ENCODE data around the gene AOC1. TPM values are rescaled to one million over a fixed set of nuclear protein-coding genes. Genes with fewer than 3 reads are reported as not detected.
"Not testable (repeated sequence)": the region's sequence is repeated elsewhere in the genome, so short reads cannot be mapped to it uniquely, and the experiment has no call there.

Gene AOC1, protein sequence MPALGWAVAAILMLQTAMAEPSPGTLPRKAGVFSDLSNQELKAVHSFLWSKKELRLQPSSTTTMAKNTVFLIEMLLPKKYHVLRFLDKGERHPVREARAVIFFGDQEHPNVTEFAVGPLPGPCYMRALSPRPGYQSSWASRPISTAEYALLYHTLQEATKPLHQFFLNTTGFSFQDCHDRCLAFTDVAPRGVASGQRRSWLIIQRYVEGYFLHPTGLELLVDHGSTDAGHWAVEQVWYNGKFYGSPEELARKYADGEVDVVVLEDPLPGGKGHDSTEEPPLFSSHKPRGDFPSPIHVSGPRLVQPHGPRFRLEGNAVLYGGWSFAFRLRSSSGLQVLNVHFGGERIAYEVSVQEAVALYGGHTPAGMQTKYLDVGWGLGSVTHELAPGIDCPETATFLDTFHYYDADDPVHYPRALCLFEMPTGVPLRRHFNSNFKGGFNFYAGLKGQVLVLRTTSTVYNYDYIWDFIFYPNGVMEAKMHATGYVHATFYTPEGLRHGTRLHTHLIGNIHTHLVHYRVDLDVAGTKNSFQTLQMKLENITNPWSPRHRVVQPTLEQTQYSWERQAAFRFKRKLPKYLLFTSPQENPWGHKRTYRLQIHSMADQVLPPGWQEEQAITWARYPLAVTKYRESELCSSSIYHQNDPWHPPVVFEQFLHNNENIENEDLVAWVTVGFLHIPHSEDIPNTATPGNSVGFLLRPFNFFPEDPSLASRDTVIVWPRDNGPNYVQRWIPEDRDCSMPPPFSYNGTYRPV
- polyA plus RNA-seq (2013, experiment 1 of 2): not detected
- 0.19 TPM for polyA plus RNA-seq (2013, experiment 2 of 2)

DNA sequence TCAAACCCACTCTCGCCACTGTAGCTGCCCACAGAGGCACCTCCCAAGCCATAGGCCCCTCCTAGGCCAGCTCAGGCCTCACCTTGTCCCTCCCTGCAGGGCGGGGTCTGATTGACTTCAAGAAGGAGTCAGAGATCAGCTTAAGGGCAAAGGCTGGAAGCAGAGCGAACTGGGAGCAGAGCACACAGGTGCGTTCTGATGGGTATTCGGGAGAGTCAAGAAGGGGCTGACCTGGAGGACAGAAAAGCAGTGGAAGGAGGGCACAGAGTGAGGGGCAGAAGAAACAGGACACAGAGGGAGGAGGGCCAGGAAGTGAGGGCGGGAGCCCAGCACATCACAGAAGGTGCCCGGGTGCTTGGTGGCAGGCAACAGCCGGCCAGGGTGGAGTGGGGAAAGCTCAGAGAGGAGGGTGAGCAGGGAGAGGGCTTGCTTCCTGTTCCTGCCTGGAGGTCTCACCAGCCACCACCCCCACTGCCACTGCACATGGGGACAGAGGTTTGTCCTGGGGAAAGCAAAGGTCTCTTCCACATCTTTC is at the start of gene AOC1:
Gene AOC1 (plus strand): TSS at position 147 of the 535 bp plus-strand sequence. CDS start 3,954 bp downstream, outside the sequence.
- Histone ChIP-seq H3K27me3 (ENCODE audit: insufficient read depth, low read length) (no peaks in the 10 kb centered on the region), H3K4me3 (ENCODE audit: low read length) (no peak within 1 kb of the TSS), H3K9me3 (ENCODE audit: insufficient read depth, low read depth, low read length) (no peaks in the 10 kb centered on the region), H3K9ac (ENCODE audit: low read depth, low read length) (no peak within 1 kb of the TSS), H3K4me1 (ENCODE audit: insufficient read depth, low read length) (no peaks in the 10 kb centered on the region), H3K36me3 (ENCODE audit: insufficient read depth, low read length) (no peaks in the 10 kb centered on the region), H3K27ac (ENCODE audit: low read depth, low read length) (no peak within 1 kb of the TSS)
- 85% methylated on average over 8 of the region's 8 CpGs for WGBS

DNA sequence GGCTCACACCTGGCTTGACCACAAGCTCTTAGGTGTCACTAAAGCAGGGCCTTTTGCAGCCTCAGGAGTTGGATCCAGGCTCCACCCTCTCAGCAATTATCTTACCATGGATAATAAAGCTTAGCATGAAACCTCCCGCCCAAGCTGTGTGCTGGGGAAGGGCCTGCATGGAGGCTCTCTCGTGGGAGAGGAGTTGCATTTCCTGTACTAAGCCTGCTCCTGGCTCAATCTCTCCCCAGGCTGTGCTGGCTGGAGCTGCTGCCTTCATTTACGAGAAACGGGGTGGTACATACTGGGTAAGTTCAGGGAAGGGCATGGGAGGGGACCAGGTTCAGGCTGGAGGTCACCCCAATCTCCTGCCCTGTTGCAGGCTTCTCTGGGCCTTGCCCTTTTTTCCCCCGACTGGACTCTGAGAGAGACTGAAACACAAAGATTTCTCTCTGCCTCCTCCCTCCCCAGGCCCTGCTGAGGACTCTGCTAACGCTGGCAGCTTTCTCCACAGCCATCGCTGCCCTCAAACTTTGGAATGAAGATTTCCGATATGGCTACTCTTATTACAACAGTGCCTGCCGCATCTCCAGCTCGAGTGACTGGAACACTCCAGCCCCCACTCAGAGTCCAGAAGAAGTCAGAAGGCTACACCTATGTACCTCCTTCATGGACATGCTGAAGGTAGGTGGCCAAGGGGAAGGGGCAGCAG is 49.0 kb upstream of the AOC1 start:
- WGBS: 72% methylated on average over 10 of the region's 10 CpGs
- Histone ChIP-seq H3K27me3 (ENCODE audit: insufficient read depth, low read length) (peaks cover 55% of the 10 kb centered on the region), H3K36me3 (ENCODE audit: insufficient read depth, low read length) (no peaks in the 10 kb centered on the region), H3K9me3 (ENCODE audit: insufficient read depth, low read depth, low read length) (peaks cover 17% of the 10 kb centered on the region), H3K4me1 (ENCODE audit: insufficient read depth, low read length) (no peaks in the 10 kb centered on the region), H3K27ac (ENCODE audit: low read depth, low read length) (no peak overlapping the region), H3K4me3 (ENCODE audit: low read length) (no peak overlapping the region), H3K9ac (ENCODE audit: low read depth, low read length) (no peak overlapping the region)

DNA sequence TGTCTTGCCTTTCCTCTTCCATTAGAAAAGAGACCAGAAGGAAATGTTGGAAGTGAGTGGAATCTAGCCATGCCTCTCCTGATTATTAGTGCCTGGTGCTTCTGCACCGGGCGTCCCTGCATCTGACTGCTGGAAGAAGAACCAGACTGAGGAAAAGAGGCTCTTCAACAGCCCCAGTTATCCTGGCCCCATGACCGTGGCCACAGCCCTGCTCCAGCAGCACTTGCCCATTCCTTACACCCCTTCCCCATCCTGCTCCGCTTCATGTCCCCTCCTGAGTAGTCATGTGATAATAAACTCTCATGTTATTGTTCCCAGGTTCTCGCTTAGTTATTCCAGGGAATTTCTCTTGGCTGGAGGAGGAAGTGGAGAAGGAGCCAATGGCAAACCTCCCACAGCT is 47.5 kb upstream of the AOC1 start:
- Histone ChIP-seq H3K36me3 (ENCODE audit: insufficient read depth, low read length) (no peaks in the 10 kb centered on the region), H3K4me1 (ENCODE audit: insufficient read depth, low read length) (no peaks in the 10 kb centered on the region), H3K9me3 (ENCODE audit: insufficient read depth, low read depth, low read length) (peaks cover 17% of the 10 kb centered on the region), H3K27me3 (ENCODE audit: insufficient read depth, low read length) (peaks cover 40% of the 10 kb centered on the region), H3K9ac (ENCODE audit: low read depth, low read length) (no peak overlapping the region), H3K4me3 (ENCODE audit: low read length) (no peak overlapping the region), H3K27ac (ENCODE audit: low read depth, low read length) (no peak overlapping the region)
- 93% methylated on average over 5 of the region's 5 CpGs for WGBS

DNA sequence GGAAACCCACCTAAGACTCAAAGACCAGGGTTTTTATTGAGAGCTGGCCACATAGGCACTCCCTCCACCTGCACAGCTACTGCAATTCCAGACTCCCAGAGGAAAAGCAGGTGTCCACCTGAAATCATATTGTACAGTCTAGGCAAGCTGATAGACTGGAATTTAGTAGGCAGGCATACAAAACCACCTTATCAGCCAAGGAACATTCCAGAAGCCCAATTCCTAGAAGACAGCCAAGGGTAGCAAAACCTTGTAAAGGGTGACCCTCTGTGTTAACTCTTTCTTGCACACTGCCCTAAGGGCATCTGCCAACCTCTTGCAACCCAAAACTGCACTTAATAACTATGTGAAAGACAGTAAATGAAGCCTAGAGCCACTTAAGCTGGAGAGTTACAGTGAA is 46.5 kb upstream of the AOC1 start:
- no peak overlapping the region for H3K9ac ChIP-seq (ENCODE audit: low read depth, low read length)
- H3K9me3 ChIP-seq (ENCODE audit: insufficient read depth, low read depth, low read length): peaks cover 17% of the 10 kb centered on the region
- peaks cover 30% of the 10 kb centered on the region for H3K27me3 ChIP-seq (ENCODE audit: insufficient read depth, low read length)
- no peak overlapping the region for H3K27ac ChIP-seq (ENCODE audit: low read depth, low read length)
- H3K4me3 ChIP-seq (ENCODE audit: low read length): no peak overlapping the region
- no peaks in the 10 kb centered on the region for H3K36me3 ChIP-seq (ENCODE audit: insufficient read depth, low read length)
- no peaks in the 10 kb centered on the region for H3K4me1 ChIP-seq (ENCODE audit: insufficient read depth, low read length)

DNA sequence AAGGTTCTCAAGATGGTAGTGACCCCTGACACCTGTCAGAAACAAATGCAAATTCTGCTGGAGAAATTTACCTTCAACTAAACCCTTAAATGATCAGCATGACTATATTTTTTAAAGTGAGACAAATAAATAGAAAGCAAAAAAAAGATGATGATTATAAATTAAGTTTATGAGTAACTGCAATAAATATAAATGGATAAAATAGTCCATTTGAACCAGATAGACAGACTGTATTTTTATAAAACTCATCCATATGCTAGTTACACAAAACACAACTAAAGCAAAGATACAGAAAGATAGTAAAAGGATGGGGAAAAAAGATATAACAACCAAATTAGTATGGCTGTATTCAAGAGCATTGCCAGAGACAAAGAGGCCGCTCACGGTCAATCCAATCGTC is 45.9 kb upstream of the AOC1 start:
- Histone ChIP-seq H3K27ac (ENCODE audit: low read depth, low read length) (no peak overlapping the region), H3K4me3 (ENCODE audit: low read length) (no peak overlapping the region), H3K9me3 (ENCODE audit: insufficient read depth, low read depth, low read length) (peaks cover 17% of the 10 kb centered on the region), H3K9ac (ENCODE audit: low read depth, low read length) (no peak overlapping the region), H3K36me3 (ENCODE audit: insufficient read depth, low read length) (no peaks in the 10 kb centered on the region), H3K4me1 (ENCODE audit: insufficient read depth, low read length) (no peaks in the 10 kb centered on the region), H3K27me3 (ENCODE audit: insufficient read depth, low read length) (peaks cover 24% of the 10 kb centered on the region)
- 86% methylated on average over 3 of the region's 3 CpGs for WGBS

DNA sequence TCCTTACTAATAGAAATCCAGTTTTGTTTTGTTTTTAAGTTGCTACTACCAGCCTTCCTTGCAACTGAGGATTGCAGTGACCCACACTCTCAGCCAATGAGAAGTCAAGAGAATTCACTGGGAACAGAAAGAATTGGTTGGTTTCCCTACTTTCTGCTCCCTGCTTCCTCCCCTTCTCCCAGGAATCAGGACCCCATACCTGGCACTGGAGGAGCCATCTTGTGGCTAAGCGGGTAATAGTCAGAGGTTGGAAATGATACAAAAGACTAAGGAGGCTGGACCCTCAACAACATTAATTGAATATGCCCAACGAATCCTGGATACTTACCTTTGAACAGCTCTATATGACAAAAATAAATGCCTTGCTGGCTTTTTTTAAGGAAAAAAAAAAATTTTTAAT is 45.5 kb upstream of the AOC1 start:
- WGBS: 71% methylated on average over 2 of the region's 2 CpGs
- Histone ChIP-seq H3K9me3 (ENCODE audit: insufficient read depth, low read depth, low read length) (peaks cover 17% of the 10 kb centered on the region), H3K27me3 (ENCODE audit: insufficient read depth, low read length) (peaks cover 20% of the 10 kb centered on the region), H3K9ac (ENCODE audit: low read depth, low read length) (no peak overlapping the region), H3K36me3 (ENCODE audit: insufficient read depth, low read length) (no peaks in the 10 kb centered on the region), H3K4me3 (ENCODE audit: low read length) (no peak overlapping the region), H3K4me1 (ENCODE audit: insufficient read depth, low read length) (no peaks in the 10 kb centered on the region), H3K27ac (ENCODE audit: low read depth, low read length) (no peak overlapping the region)

DNA sequence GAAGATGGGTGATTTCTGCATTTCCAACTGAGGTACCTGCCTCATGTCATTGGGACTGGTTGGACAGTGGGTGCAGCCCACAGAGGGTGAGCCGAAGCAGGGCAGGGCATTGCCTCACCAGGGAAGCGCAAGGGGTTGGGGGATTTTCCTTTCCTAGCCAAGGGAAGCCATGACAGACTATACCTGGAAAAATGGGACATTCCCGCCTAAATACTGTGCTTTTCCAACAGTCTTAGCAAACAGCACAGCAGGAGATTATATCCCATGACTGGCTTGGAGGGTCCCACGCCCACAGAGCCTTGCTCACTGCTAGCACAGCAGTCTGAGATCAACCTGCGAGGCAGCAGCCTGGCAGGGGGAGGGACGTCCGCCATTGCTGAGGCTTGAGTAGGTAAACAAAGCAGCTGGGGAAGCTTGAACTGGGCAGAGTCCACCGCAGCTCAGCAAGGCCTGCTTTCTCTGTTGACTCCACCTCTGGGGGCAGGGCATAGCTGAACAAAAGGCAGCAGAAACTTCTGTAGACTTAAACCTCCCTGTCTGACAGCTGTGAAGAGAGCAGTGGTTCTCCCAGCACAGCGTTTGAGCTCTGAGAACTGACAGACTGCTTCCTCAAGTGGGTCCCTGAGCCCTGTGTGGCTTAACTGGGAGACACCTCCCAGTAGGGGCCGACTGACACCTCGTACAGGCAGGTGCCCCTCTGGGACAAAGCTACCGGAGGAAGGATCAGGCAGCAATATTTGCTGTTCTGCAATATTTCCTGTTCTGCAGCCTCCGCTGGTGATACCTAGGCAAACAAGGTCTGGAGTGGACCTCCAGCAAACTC is 44.5 kb upstream of the AOC1 start:
- not testable (repeated sequence) for H3K4me1 ChIP-seq (ENCODE audit: insufficient read depth, low read length); H3K36me3 ChIP-seq (ENCODE audit: insufficient read depth, low read length); H3K27me3 ChIP-seq (ENCODE audit: insufficient read depth, low read length); H3K9ac ChIP-seq (ENCODE audit: low read depth, low read length); H3K4me3 ChIP-seq (ENCODE audit: low read length); H3K27ac ChIP-seq (ENCODE audit: low read depth, low read length)
- 75% methylated on average over 13 of the region's 13 CpGs for WGBS
- H3K9me3 ChIP-seq (ENCODE audit: insufficient read depth, low read depth, low read length): peaks cover 17% of the 10 kb centered on the region

DNA sequence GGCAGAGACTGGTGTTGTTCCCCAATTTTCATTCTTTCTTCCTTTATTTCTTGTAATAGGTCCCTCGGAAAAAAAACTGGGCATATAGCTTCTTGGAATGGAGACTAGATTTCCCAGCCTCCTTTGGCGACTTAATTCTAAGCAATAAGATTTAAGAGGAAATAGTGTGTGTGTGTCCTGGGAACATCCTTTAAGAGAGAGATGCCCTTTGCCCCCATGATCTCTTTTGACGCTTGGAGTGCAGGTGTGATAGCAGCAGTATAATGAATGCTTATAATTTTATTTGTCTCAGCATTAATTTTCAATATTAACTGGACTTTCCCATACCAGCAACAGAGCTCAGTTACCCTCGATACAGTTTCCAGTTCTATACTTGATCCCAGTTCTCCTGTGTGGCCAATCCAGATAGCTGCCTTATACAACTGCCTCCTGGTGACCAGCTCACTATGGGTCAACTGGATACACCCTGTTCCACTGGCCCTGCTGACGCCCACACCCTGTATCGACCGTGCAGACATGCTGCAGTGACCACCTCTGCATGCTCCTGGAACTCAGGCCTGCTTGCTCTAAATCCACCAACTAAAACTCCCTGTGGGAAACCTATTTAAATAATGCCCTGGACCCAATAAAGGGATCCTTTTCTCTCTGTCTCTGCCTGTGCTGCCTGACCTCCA is 37.9 kb upstream of the AOC1 start:
- no peaks in the 10 kb centered on the region for H3K4me1 ChIP-seq (ENCODE audit: insufficient read depth, low read length)
- no peak overlapping the region for H3K27ac ChIP-seq (ENCODE audit: low read depth, low read length)
- WGBS: 74% methylated on average over 7 of the region's 7 CpGs
- no peaks in the 10 kb centered on the region for H3K36me3 ChIP-seq (ENCODE audit: insufficient read depth, low read length)
- H3K9ac ChIP-seq (ENCODE audit: low read depth, low read length): no peak overlapping the region
- no peaks in the 10 kb centered on the region for H3K27me3 ChIP-seq (ENCODE audit: insufficient read depth, low read length)
- no peak overlapping the region for H3K4me3 ChIP-seq (ENCODE audit: low read length)
- peaks cover 13% of the 10 kb centered on the region for H3K9me3 ChIP-seq (ENCODE audit: insufficient read depth, low read depth, low read length)

DNA sequence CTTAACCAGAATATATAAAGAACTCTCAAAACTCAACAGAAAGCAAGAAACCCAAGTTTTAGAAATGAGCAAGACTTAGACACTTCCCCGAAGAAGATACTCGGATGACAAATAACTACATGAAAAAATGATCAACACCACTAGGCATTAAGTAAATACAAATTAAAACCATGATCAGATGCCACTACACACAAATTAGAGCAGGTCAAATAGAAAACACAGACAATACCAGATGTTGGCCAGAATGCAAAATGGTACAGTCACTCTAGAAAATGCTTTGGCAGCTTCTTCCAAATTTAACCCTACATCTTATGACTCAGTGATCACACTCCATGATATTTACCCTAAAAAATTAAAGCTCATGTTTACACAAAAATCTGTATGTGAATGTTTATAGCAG is 33.3 kb upstream of the AOC1 start:
- 94% methylated on average over 2 of the region's 2 CpGs for WGBS
- no peak overlapping the region for H3K4me3 ChIP-seq (ENCODE audit: low read length)
- no peak overlapping the region for H3K9ac ChIP-seq (ENCODE audit: low read depth, low read length)
- no peaks in the 10 kb centered on the region for H3K27me3 ChIP-seq (ENCODE audit: insufficient read depth, low read length)
- H3K27ac ChIP-seq (ENCODE audit: low read depth, low read length): no peak overlapping the region
- H3K9me3 ChIP-seq (ENCODE audit: insufficient read depth, low read depth, low read length): peaks cover 13% of the 10 kb centered on the region
- H3K4me1 ChIP-seq (ENCODE audit: insufficient read depth, low read length): no peaks in the 10 kb centered on the region
- H3K36me3 ChIP-seq (ENCODE audit: insufficient read depth, low read length): no peaks in the 10 kb centered on the region

DNA sequence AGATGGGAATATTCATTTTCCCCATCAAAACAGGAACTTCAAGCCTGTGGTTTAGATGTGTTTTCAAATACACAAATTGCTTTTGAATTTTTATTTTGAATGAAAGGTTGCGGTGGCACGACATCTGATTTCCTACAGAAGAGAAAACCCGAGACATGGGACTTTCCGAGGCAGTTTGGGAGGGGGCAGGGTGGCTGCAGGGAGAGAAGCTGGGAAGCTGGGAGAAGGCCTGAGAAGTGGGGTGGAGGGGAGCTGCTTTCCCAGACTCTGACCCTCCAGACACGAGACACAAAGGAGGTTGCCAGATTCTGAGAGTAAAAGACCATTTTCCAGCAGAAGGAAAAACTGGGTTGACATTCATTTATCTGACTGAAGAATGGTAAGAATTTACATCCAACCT is 32.2 kb upstream of the AOC1 start:
- no peak overlapping the region for H3K4me3 ChIP-seq (ENCODE audit: low read length)
- H3K36me3 ChIP-seq (ENCODE audit: insufficient read depth, low read length): no peaks in the 10 kb centered on the region
- no peaks in the 10 kb centered on the region for H3K4me1 ChIP-seq (ENCODE audit: insufficient read depth, low read length)
- peaks cover 13% of the 10 kb centered on the region for H3K9me3 ChIP-seq (ENCODE audit: insufficient read depth, low read depth, low read length)
- no peak overlapping the region for H3K9ac ChIP-seq (ENCODE audit: low read depth, low read length)
- H3K27ac ChIP-seq (ENCODE audit: low read depth, low read length): no peak overlapping the region
- H3K27me3 ChIP-seq (ENCODE audit: insufficient read depth, low read length): no peaks in the 10 kb centered on the region
- 80% methylated on average over 5 of the region's 5 CpGs for WGBS
